ENCODE data around the gene SCARF2. TPM values are rescaled to one million over a fixed set of nuclear protein-coding genes. Genes with fewer than 3 reads are reported as not detected.

The SCARF2 gene
- total RNA-seq, 2 experiments from 2014 or later = 2.5 to 3.1 TPM

- no peaks in the 10 kb centered on the region for H3K27me3 Mint-ChIP-seq
- CTCF ChIA-PET = no interaction called here
- H3K36me3 Mint-ChIP-seq (ENCODE audit: low read depth) = peaks cover 43% of the 10 kb centered on the region
- Histone ChIP-seq H3K4me3 (ENCODE audit: low read length) (no peak overlapping the region), H3K9me3 (ENCODE audit: control insufficient read depth in 1 of 2, insufficient read depth in 1 of 2, low read length in 2 of 2) (no peaks in the 10 kb centered on the region), H3K4me1 (ENCODE audit: insufficient read depth, low read length) (peaks cover 8% of the 10 kb centered on the region), H3K27ac (ENCODE audit: low read depth in 1 of 2, low read length in 2 of 2) (no peak overlapping the region), H3K27me3 (ENCODE audit: control insufficient read depth in 1 of 2, insufficient read depth in 2 of 2, low read length in 2 of 2) (no peaks in the 10 kb centered on the region), H3K36me3 (ENCODE audit: insufficient read depth, low read length) (peaks cover 30% of the 10 kb centered on the region)
- DNase-seq = no peak
- H3K4me3 Mint-ChIP-seq = no peak overlapping the region
- no peak for ATAC-seq (ENCODE audit: poor library complexity)
- POLR2A ChIA-PET = no interaction called here
- H3K4me1 Mint-ChIP-seq (ENCODE audit: low read depth) = peaks cover 6% of the 10 kb centered on the region
- intact Hi-C loops (cut with DNase I, micrococcal nuclease) = no loop called here
- TF ChIP-seq CTCF (IDR thresholded peaks at IDR 0.05) = no peak
- H3K9me3 Mint-ChIP-seq = no peaks in the 10 kb centered on the region
- H3K27ac Mint-ChIP-seq = no peak overlapping the region
These were observed 30.8 kb downstream of the SCARF2 start for GRCh38 chr22:20406686-20407408.

- Mint-ChIP-seq H3K36me3 (ENCODE audit: low read depth) (peaks cover 43% of the 10 kb centered on the region), H3K4me1 (ENCODE audit: low read depth) (peaks cover 6% of the 10 kb centered on the region), H3K9me3 (no peaks in the 10 kb centered on the region), H3K27me3 (no peaks in the 10 kb centered on the region), H3K27ac (no peak overlapping the region), H3K4me3 (no peak overlapping the region)
- ChIA-PET POLR2A (no interaction called here), CTCF (no interaction called here)
- intact Hi-C loops (cut with DNase I, micrococcal nuclease) = no loop called here
- Histone ChIP-seq H3K4me1 (ENCODE audit: insufficient read depth, low read length) (peaks cover 8% of the 10 kb centered on the region), H3K9me3 (ENCODE audit: control insufficient read depth in 1 of 2, insufficient read depth in 1 of 2, low read length in 2 of 2) (no peaks in the 10 kb centered on the region), H3K36me3 (ENCODE audit: insufficient read depth, low read length) (peaks cover 35% of the 10 kb centered on the region), H3K4me3 (ENCODE audit: low read length) (no peak overlapping the region), H3K27ac (ENCODE audit: low read depth in 1 of 2, low read length in 2 of 2) (no peak overlapping the region), H3K27me3 (ENCODE audit: control insufficient read depth in 1 of 2, insufficient read depth in 2 of 2, low read length in 2 of 2) (no peaks in the 10 kb centered on the region)
- no peak for ATAC-seq (ENCODE audit: poor library complexity)
- TF ChIP-seq CTCF (IDR thresholded peaks at IDR 0.05) = no peak
- no peak for DNase-seq
These were observed 31.5 kb downstream of the SCARF2 start for GRCh38 chr22:20405931-20406685.

- CTCF ChIA-PET = no interaction called here
- intact Hi-C loops (cut with DNase I, micrococcal nuclease) = no loop called here
- no peaks in the 10 kb centered on the region for H3K27me3 Mint-ChIP-seq
- H3K36me3 ChIP-seq (ENCODE audit: insufficient read depth, low read length) = peaks cover 41% of the 10 kb centered on the region
- H3K27me3 ChIP-seq (ENCODE audit: control insufficient read depth in 1 of 2, insufficient read depth in 2 of 2, low read length in 2 of 2) = no peaks in the 10 kb centered on the region
- DNase-seq = no peak
- POLR2A ChIA-PET = no interaction called here
- no peak overlapping the region for H3K27ac ChIP-seq (ENCODE audit: low read depth in 1 of 2, low read length in 2 of 2)
- no peak overlapping the region for H3K4me3 ChIP-seq (ENCODE audit: low read length)
- ATAC-seq (ENCODE audit: poor library complexity) = no peak
- peaks cover 6% of the 10 kb centered on the region for H3K4me1 Mint-ChIP-seq (ENCODE audit: low read depth)
- peaks cover 43% of the 10 kb centered on the region for H3K36me3 Mint-ChIP-seq (ENCODE audit: low read depth)
- H3K4me3 Mint-ChIP-seq = no peak overlapping the region
- no peaks in the 10 kb centered on the region for H3K9me3 Mint-ChIP-seq
- no peak overlapping the region for H3K27ac Mint-ChIP-seq
- H3K9me3 ChIP-seq (ENCODE audit: control insufficient read depth in 1 of 2, insufficient read depth in 1 of 2, low read length in 2 of 2) = no peaks in the 10 kb centered on the region
- no peak for TF ChIP-seq CTCF (IDR thresholded peaks at IDR 0.05)
- peaks cover 8% of the 10 kb centered on the region for H3K4me1 ChIP-seq (ENCODE audit: insufficient read depth, low read length)
These were observed 32.2 kb downstream of the SCARF2 start for GRCh38 chr22:20405291-20405930.
